HEK293T (cell line): ENCODE data around the gene TPP1.

Experiments used
- FOXK2 ChIP-seq: fragments of 450-650 bp; IDR thresholded peaks from 2 replicates; pipeline ENCODE4 v1.6.1; 2016; ENCODE audit warnings: mild to moderate bottlenecking
- FOXM1 ChIP-seq: fragments of 450-650 bp; IDR thresholded peaks from 2 replicates; pipeline ENCODE4 v1.6.1; 2017; ENCODE audit warnings: mild to moderate bottlenecking, borderline replicate concordance
- SP1 ChIP-seq: fragments of 450-650 bp; IDR thresholded peaks from 2 replicates; pipeline ENCODE4 v1.6.1; 2017

- TF ChIP-seq FOXM1 = no peak
- TF ChIP-seq SP1 = no peak
- no peak for TF ChIP-seq FOXK2
Observed at GRCh38 chr11:6602096-6602940, 16.9 kb downstream of the TPP1 start.
